AG08395 (cell line): ENCODE results near the gene TBC1D22A.
"Not testable (repeated sequence)": the region's sequence is repeated elsewhere in the genome, so short reads cannot be mapped to it uniquely, and the experiment has no call there.

Experiments used
- DNase-seq: peaks from one replicate; pipeline ENCODE4 v3.0.0; 2012; ENCODE audit warnings: mixed read lengths, low spot score

TBC1D22A gene

GRCh38 chr22:46762238-46763050 lies at the start of gene TBC1D22A:
TBC1D22A (plus strand) TSS chr22:46762650; CDS start chr22:46762787, 137 bp downstream.
- DNase-seq: peak; percentile 97

GRCh38 chr22:46714550-46714949 lies 47.9 kb upstream of the TBC1D22A start:
- peak; percentile 29 for DNase-seq

- no peak for DNase-seq
These were observed 42.5 kb upstream of the TBC1D22A start for GRCh38 chr22:46719921-46720320.

GRCh38 chr22:46721501-46722085 lies 40.9 kb upstream of the TBC1D22A start:
- DNase-seq: no peak

- DNase-seq: no peak
These were observed 38.6 kb upstream of the TBC1D22A start for GRCh38 chr22:46723882-46724281.

GRCh38 chr22:46725096-46725495 lies 37.4 kb upstream of the TBC1D22A start:
- no peak for DNase-seq

GRCh38 chr22:46726066-46726985 lies 36.1 kb upstream of the TBC1D22A start:
- DNase-seq: peak; percentile 53

- no peak for DNase-seq
These were observed 35.5 kb upstream of the TBC1D22A start for GRCh38 chr22:46726986-46727317.

- no peak for DNase-seq
These were observed 34.6 kb upstream of the TBC1D22A start for GRCh38 chr22:46727813-46728364.

GRCh38 chr22:46728470-46728869 lies 34.0 kb upstream of the TBC1D22A start:
- no peak for DNase-seq

- DNase-seq: no peak
These were observed 31.7 kb upstream of the TBC1D22A start for GRCh38 chr22:46730568-46731245.

GRCh38 chr22:46731246-46732040 lies 31.0 kb upstream of the TBC1D22A start:
- peak; percentile 76 for DNase-seq

- no peak for DNase-seq
These were observed 30.4 kb upstream of the TBC1D22A start for GRCh38 chr22:46732041-46732379.

- DNase-seq: no peak
These were observed 29.9 kb upstream of the TBC1D22A start for GRCh38 chr22:46732513-46732912.

GRCh38 chr22:46734213-46734722 lies 28.2 kb upstream of the TBC1D22A start:
- not testable (repeated sequence) for DNase-seq

- DNase-seq: no peak
These were observed 27.5 kb upstream of the TBC1D22A start for GRCh38 chr22:46734830-46735453.

- DNase-seq: no peak
These were observed 26.5 kb upstream of the TBC1D22A start for GRCh38 chr22:46735747-46736608.

- no peak for DNase-seq
These were observed 25.7 kb upstream of the TBC1D22A start for GRCh38 chr22:46736705-46737104.
